ENCODE data around the gene PRPF40B.

GRCh38 chr12:49646871-49647654 lies 23.7 kb downstream of the PRPF40B start:
- TF ChIP-seq CTCF (IDR thresholded peaks at IDR 0.05) (no peak), POLR2A (IDR thresholded peaks at IDR 0.05) (no peak)
